ENCODE measurements around the gene C9orf57. TPM values are rescaled to one million over a fixed set of nuclear protein-coding genes. Genes with fewer than 3 reads are reported as not detected.

C9orf57 gene
- total and polyA plus RNA-seq, 2 donors (not counting 1 experiment from before 2014, with no cell fraction given) = not detected

- Histone ChIP-seq H4K20me1 (ENCODE audit: control insufficient read depth, insufficient read depth, low read length, poor library complexity, severe bottlenecking) (no peaks in the 10 kb centered on the region), H3K9ac (ENCODE audit: low read length) (no peak overlapping the region), H3K4me2 (replicated peaks; ENCODE audit: low read depth, low read length, poor library complexity, severe bottlenecking) (no peak overlapping the region), H3K27me3 (replicated peaks in 1 of 4; ENCODE audit: control extremely low read depth in 1 of 4, control insufficient read depth in 3 of 4, insufficient read depth in 4 of 4, low read length in 3 of 4) (peaks cover 0 to 3% (median 0%) of the 10 kb centered on the region in 4 experiments), H3K4me1 (ENCODE audit: control insufficient read depth in 2 of 2, insufficient read depth in 2 of 2, low read length in 2 of 2) (peaks cover 0 to under 1% of the 10 kb centered on the region in 2 donors), H3K79me2 (ENCODE audit: control insufficient read depth, insufficient read depth, low read length) (no peaks in the 10 kb centered on the region), H3K36me3 (replicated peaks in 1 of 2; ENCODE audit: control extremely low read depth in 1 of 2, control insufficient read depth in 1 of 2, extremely low read depth in 1 of 2, insufficient read depth in 2 of 2, low read length in 1 of 2) (no peaks in the 10 kb centered on the region), H3K9me3 (ENCODE audit: control extremely low read depth in 1 of 3, control insufficient read depth in 2 of 3, insufficient read depth in 1 of 3, low read length in 2 of 3) (no peaks in the 10 kb centered on the region), H3K27ac (ENCODE audit: low read length in 2 of 2) (no peak overlapping the region), H2AFZ (ENCODE audit: insufficient read depth, low read depth, low read length, poor library complexity, severe bottlenecking) (no peak overlapping the region), H3K4me3 (ENCODE audit: control extremely low read depth in 1 of 5, extremely low read depth in 1 of 5, insufficient read depth in 1 of 5, low read depth in 2 of 5, low read length in 4 of 5) (no peak overlapping the region)
- H3K27me3 Mint-ChIP-seq = peaks cover 14% of the 10 kb centered on the region
- CTCF ChIA-PET = interaction anchor here (3.7 kb wide), 1 partner anchor 9 kb away, joined by 14 read pairs; no protein-coding TSS in a partner anchor
- ATAC-seq (ENCODE audit: low read depth) = no peak
- TF ChIP-seq EZH2 (IDR thresholded peaks at IDR 0.05; ENCODE audit: borderline replicate concordance, insufficient read depth, low read depth, low read length, poor library complexity, severe bottlenecking) = no peak
- TF ChIP-seq CTCF (IDR thresholded peaks at IDR 0.05) = no peak
- intact Hi-C loops (cut with micrococcal nuclease) = no loop called here
- 100% methylated on average over 1 of the region's 1 CpG for WGBS (ENCODE audit: insufficient coverage)
- no peaks in the 10 kb centered on the region for H3K9me3 Mint-ChIP-seq (ENCODE audit: insufficient read depth)
- peaks cover 3% of the 10 kb centered on the region for H3K4me1 Mint-ChIP-seq
- no peak overlapping the region for H3K27ac Mint-ChIP-seq
- DNase-seq = no peak
- POLR2A ChIA-PET = no interaction called here
- H3K4me3 Mint-ChIP-seq = no peak overlapping the region
Measured at GRCh38 chr9:72029986-72030385, 30.4 kb downstream of the C9orf57 start.

GRCh38 chr9:72025906-72026305 is 34.5 kb downstream of the C9orf57 start:
- Mint-ChIP-seq H3K4me3 (no peak overlapping the region), H3K27ac (no peak overlapping the region), H3K9me3 (ENCODE audit: insufficient read depth) (no peaks in the 10 kb centered on the region), H3K4me1 (peaks cover 5% of the 10 kb centered on the region), H3K27me3 (peaks cover 14% of the 10 kb centered on the region)
- POLR2A ChIA-PET = no interaction called here
- Histone ChIP-seq H3K4me3 (ENCODE audit: control extremely low read depth in 1 of 5, extremely low read depth in 1 of 5, insufficient read depth in 1 of 5, low read depth in 2 of 5, low read length in 4 of 5) (no peak overlapping the region), H3K9me3 (ENCODE audit: control extremely low read depth in 1 of 3, control insufficient read depth in 2 of 3, insufficient read depth in 1 of 3, low read length in 2 of 3) (no peaks in the 10 kb centered on the region), H3K4me1 (ENCODE audit: control insufficient read depth in 2 of 2, insufficient read depth in 2 of 2, low read length in 2 of 2) (peaks cover 0 to 4% of the 10 kb centered on the region in 2 donors), H2AFZ (ENCODE audit: insufficient read depth, low read depth, low read length, poor library complexity, severe bottlenecking) (no peak overlapping the region), H3K27me3 (replicated peaks in 1 of 4; ENCODE audit: control extremely low read depth in 1 of 4, control insufficient read depth in 3 of 4, insufficient read depth in 4 of 4, low read length in 3 of 4) (peaks cover 0 to 3% (median 0%) of the 10 kb centered on the region in 4 experiments), H4K20me1 (ENCODE audit: control insufficient read depth, insufficient read depth, low read length, poor library complexity, severe bottlenecking) (no peaks in the 10 kb centered on the region), H3K79me2 (ENCODE audit: control insufficient read depth, insufficient read depth, low read length) (no peaks in the 10 kb centered on the region), H3K36me3 (replicated peaks in 1 of 2; ENCODE audit: control extremely low read depth in 1 of 2, control insufficient read depth in 1 of 2, extremely low read depth in 1 of 2, insufficient read depth in 2 of 2, low read length in 1 of 2) (no peaks in the 10 kb centered on the region), H3K4me2 (replicated peaks; ENCODE audit: low read depth, low read length, poor library complexity, severe bottlenecking) (no peak overlapping the region), H3K27ac (ENCODE audit: low read length in 2 of 2) (no peak overlapping the region), H3K9ac (ENCODE audit: low read length) (no peak overlapping the region)
- DNase-seq (no peak), ATAC-seq (ENCODE audit: low read depth) (no peak)
- TF ChIP-seq CTCF (IDR thresholded peaks at IDR 0.05) = no peak
- no peak for TF ChIP-seq EZH2 (IDR thresholded peaks at IDR 0.05; ENCODE audit: borderline replicate concordance, insufficient read depth, low read depth, low read length, poor library complexity, severe bottlenecking)
- WGBS (ENCODE audit: insufficient coverage) = no CpG with 5 or more reads among the region's 3 CpGs
- CTCF ChIA-PET = interaction anchor here (0.8 to 6.7 kb wide), 18 partner anchors 9 to 739 kb away, joined by 3 to 86 read pairs (median 8); partner anchors contain the start of genes ABHD17B and C9orf85
- intact Hi-C loops (cut with micrococcal nuclease) = loop anchor here (1.0 kb wide), 1 partner anchor 219 kb away; no protein-coding TSS in a partner anchor
